AG04450 (cell line): Measurements from ENCODE around the gene SMARCC2. TPM values are rescaled to one million over a fixed set of nuclear protein-coding genes. Genes with fewer than 3 reads are reported as not detected.
A peak's percentile ranks its signal among the peaks of the same experiment; 100 is the strongest.

ENCODE experiments used
- CTCF ChIA-PET: fragments of 300-600, 350-600 bp; formaldehyde crosslinking; extraction: SDS; loops from one replicate; lab custom pipeline; 2022; ENCODE audit warnings: antibody characterized with exemption, inconsistent platforms; lab: Charles Lee
- POLR2A ChIA-PET: fragments of 350-600 bp; formaldehyde crosslinking; extraction: SDS; loops from one replicate; lab custom pipeline; 2021; ENCODE audit warnings: antibody characterized with exemption, inconsistent platforms; lab: Yijun Ruan, JAX
- DNase-seq: peaks from one replicate; pipeline ENCODE4 v3.0.0-alpha.2; 2011; ENCODE audit warnings: low read depth, low spot score
- H3K27ac ChIP-seq: one replicate; pipeline ENCODE4 v1.5.1; 2012; ENCODE audit warnings: low read depth, low read length, control low read depth
- H3K27me3 ChIP-seq: one replicate; pipeline ENCODE4 v1.6.0; 2012; ENCODE audit warnings: low read length; ENCODE audit not compliant: control insufficient read depth, insufficient read depth
- H3K4me3 ChIP-seq: 2 replicates; pipeline ENCODE4 v1.5.1; 2011; ENCODE audit warnings: mild to moderate bottlenecking, low read depth, low read length, control low read depth
- H3K9me3 ChIP-seq: 2 replicates; pipeline ENCODE4 v1.5.1; 2012; ENCODE audit warnings: low read length; ENCODE audit not compliant: control insufficient read depth, insufficient read depth
- polyA plus RNA-seq: library from polyadenylated mRNA; depleted of rRNA; stranded (reverse); fragments of >200 nt; gene quantifications from 2 replicates; pipeline ENCODE4 v1.2.3, GENCODE V29; 2011
- TF ChIP-seq, protein P1 (sequence below): IDR thresholded peaks from 2 replicates; pipeline ENCODE4 v1.5.1; 2011; ENCODE audit warnings: low read depth, low read length, control low read depth, inconsistent platforms

The SMARCC2 gene
- polyA plus RNA-seq, 1 experiment: 90.2 TPM

DNA sequence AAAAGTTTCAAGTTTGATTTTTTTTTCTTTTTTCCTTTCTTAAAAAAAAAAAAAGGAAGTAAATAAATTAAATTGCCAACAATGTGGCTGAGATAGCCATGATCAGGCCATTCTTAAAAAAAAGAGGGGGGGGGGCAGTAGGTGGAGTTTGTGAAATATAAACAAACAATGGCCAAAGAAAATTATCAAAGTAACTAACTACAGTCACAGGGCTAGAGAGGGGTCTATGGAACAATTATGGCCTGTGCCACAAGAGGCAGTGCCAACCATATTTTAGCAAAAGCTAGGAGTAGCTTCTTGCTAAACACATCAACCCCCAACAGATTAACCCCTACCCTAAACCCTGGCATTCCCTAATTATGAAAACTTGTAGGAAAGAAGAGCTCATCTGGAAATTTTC, 16.2 kb upstream of the SMARCC2 start:
- TF ChIP-seq, protein P1, sequence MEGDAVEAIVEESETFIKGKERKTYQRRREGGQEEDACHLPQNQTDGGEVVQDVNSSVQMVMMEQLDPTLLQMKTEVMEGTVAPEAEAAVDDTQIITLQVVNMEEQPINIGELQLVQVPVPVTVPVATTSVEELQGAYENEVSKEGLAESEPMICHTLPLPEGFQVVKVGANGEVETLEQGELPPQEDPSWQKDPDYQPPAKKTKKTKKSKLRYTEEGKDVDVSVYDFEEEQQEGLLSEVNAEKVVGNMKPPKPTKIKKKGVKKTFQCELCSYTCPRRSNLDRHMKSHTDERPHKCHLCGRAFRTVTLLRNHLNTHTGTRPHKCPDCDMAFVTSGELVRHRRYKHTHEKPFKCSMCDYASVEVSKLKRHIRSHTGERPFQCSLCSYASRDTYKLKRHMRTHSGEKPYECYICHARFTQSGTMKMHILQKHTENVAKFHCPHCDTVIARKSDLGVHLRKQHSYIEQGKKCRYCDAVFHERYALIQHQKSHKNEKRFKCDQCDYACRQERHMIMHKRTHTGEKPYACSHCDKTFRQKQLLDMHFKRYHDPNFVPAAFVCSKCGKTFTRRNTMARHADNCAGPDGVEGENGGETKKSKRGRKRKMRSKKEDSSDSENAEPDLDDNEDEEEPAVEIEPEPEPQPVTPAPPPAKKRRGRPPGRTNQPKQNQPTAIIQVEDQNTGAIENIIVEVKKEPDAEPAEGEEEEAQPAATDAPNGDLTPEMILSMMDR: 0 out of 2 replicates have a peak, but pooled peaks have one; percentile 2
- CTCF ChIA-PET: interaction anchor here (1.4 to 5.3 kb wide), 3 partner anchors 16 to 28 kb away, joined by 3 to 37 read pairs (median 15); partner anchors contain the start of genes RNF41 and SMARCC2
- Histone ChIP-seq H3K4me3 (no peak overlapping the region), H3K9me3 (no peaks in the 10 kb centered on the region), H3K27me3 (no peaks in the 10 kb centered on the region), H3K27ac (no peak overlapping the region)
- DNase-seq: no peak
- POLR2A ChIA-PET: interaction anchor here (0.6 to 4.1 kb wide), 2 partner anchors 16 to 54 kb away, joined by 7 to 20 read pairs; partner anchors contain the start of gene RNF41

GRCh38 chr12:56204275-56204674, 15.0 kb upstream of the SMARCC2 start:
- Histone ChIP-seq H3K4me3 (no peak overlapping the region), H3K27ac (no peak overlapping the region), H3K9me3 (no peaks in the 10 kb centered on the region), H3K27me3 (no peaks in the 10 kb centered on the region)
- POLR2A ChIA-PET: no interaction called here
- CTCF ChIA-PET: interaction anchor here (0.6 to 5.3 kb wide), 3 partner anchors 15 to 134 kb away, joined by 4 to 37 read pairs (median 15); partner anchors contain the start of genes RNF41 and SMARCC2
- DNase-seq: no peak
- TF ChIP-seq, protein P1: no peak

- ChIA-PET POLR2A (no interaction called here), CTCF (interaction anchor here (1.6 to 3.2 kb wide), 2 partner anchors 10 to 14 kb away, joined by 8 to 15 read pairs; partner anchors contain the start of gene SMARCC2)
- no peak for DNase-seq
- Histone ChIP-seq H3K4me3 (no peak overlapping the region), H3K27ac (no peak overlapping the region), H3K9me3 (no peaks in the 10 kb centered on the region), H3K27me3 (no peaks in the 10 kb centered on the region)
- TF ChIP-seq, protein P1: no peak
These were observed 13.6 kb upstream of the SMARCC2 start for GRCh38 chr12:56202838-56203237.

DNA sequence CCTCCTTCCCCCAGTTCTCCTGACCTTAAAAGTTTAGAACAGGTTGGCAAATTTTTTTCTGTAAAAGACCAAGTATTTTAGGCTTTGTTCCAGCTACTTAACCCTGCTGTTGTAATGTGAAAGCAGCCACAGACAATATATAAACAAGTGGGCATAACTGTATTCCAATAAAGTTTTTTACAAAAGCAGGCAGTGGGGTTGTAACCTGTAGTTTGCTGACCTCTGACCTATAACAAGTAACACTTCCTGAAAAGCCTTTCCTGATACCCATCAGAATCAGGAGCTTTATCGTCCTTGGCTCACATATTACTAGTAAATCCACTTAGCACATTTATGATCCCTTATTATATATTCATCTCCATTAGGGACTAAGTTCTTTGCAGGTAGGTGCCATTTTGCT, 13.1 kb upstream of the SMARCC2 start:
- no peak overlapping the region for H3K4me3 ChIP-seq
- H3K27me3 ChIP-seq: no peaks in the 10 kb centered on the region
- H3K9me3 ChIP-seq: no peaks in the 10 kb centered on the region
- ChIA-PET POLR2A (interaction anchor here (1.2 kb wide), 1 partner anchor 36 kb away, joined by 5 read pairs; no protein-coding TSS in a partner anchor), CTCF (interaction anchor here (1.6 to 1.7 kb wide), 2 partner anchors 10 to 13 kb away, joined by 8 to 10 read pairs; partner anchors contain the start of gene SMARCC2)
- no peak for DNase-seq
- no peak overlapping the region for H3K27ac ChIP-seq
- TF ChIP-seq, protein P1: no peak

GRCh38 chr12:56198836-56199235, 9.6 kb upstream of the SMARCC2 start:
- DNase-seq: no peak
- CTCF ChIA-PET: interaction anchor here (1.4 kb wide), 1 partner anchor 10 kb away, joined by 6 read pairs; the partner anchor contains the start of gene SMARCC2
- TF ChIP-seq, protein P1: no peak

More at GRCh38 chr12:56198836-56199235, 9.6 kb upstream of the SMARCC2 start:
- POLR2A ChIA-PET: interaction anchor here (2.6 kb wide), 1 partner anchor 22 kb away, joined by 30 read pairs; the partner anchor contains the start of gene RNF41
- Histone ChIP-seq H3K27me3 (no peaks in the 10 kb centered on the region), H3K27ac (no peak overlapping the region), H3K4me3 (no peak overlapping the region), H3K9me3 (no peaks in the 10 kb centered on the region)
